ENCODE data around the gene HIBADH. TPM values are rescaled to one million over a fixed set of nuclear protein-coding genes. Genes with fewer than 3 reads are reported as not detected.

The HIBADH gene
- total and polyA plus RNA-seq, 2 of the 4 experiments (the other 2 are of a cell fraction): 36.6 to 52.5 TPM

DNA sequence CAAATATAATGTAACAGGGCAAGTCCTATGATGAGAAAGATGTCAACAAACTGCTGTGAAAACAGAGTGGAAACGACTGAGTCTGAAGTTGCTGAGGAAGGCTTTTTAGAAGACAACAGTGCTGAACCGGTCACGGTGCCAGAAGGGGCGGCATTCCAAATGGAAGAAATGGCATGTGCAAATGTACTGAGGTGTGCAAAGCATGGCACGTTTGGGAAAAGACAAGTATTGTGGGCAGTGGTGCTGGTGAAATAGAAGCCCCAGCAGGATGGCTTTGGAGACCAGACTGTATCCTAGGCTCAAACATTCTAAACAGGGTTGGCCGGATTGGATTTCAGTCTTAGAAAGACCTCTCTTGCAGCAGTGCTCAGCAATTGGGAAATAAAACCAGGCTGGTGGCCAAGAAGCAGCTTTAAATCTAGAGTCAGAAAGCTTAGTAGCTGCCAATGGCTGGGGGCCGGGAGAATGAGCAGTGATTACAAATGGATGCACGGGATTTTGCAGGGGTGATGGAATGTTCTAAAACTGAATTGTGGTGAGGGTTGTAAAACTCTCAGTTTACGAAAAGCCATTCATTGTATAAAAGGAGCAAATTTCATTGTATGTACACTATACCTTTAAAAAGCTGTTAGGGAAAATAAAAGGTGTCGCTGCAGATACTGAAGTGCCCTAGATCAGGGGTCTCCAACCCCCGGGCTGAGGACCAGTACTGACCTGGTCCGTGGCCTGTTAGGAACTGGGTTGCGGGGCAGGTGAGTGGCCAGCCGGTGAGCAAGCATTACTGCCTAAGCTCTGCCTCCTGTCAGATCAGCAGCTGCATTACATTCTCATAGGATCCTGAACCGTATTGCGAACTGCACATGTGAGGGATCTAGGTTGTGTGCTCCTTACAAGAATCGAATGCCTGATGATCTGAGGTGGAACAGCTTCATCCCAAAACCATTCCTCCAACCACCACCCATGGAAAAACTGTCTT lies 141.6 kb downstream of the HIBADH start:
- Histone ChIP-seq H3K4ac (ENCODE audit: low read depth, low read length) (no peak overlapping the region), H3K23ac (ENCODE audit: low read depth, low read length) (no peak overlapping the region), H2BK15ac (ENCODE audit: low read depth, low read length) (no peak overlapping the region), H2AFZ (replicated peaks; ENCODE audit: low read length, poor library complexity) (no peak overlapping the region), H3K18ac (ENCODE audit: low read depth, low read length) (no peak overlapping the region), H2AK9ac (replicated peaks; ENCODE audit: low read depth, low read length, poor library complexity) (no peak overlapping the region), H2BK20ac (ENCODE audit: low read depth, low read length) (no peak overlapping the region), H3K4me3 (ENCODE audit: insufficient read depth, low read depth, low read length) (no peak overlapping the region), H2BK5ac (ENCODE audit: low read depth, low read length, poor library complexity, severe bottlenecking) (no peak overlapping the region), H3K4me2 (ENCODE audit: low read depth, low read length) (no peak overlapping the region; the same call in 1 of the 2 replicates), H3K4me1 (ENCODE audit: control insufficient read depth, insufficient read depth, low read length) (peaks cover 2% of the 10 kb centered on the region; the same call in 1 of the 2 replicates), H3K9me3 (ENCODE audit: control insufficient read depth, insufficient read depth, low read length) (no peaks in the 10 kb centered on the region), H3K27me3 (ENCODE audit: control insufficient read depth, insufficient read depth, low read length) (no peaks in the 10 kb centered on the region), H2BK120ac (ENCODE audit: low read depth, low read length) (no peak overlapping the region), H3K27ac (ENCODE audit: insufficient read depth, low read length) (no peak overlapping the region), H4K8ac (ENCODE audit: low read depth in 2 of 2, low read length in 2 of 2) (no peak overlapping the region), H4K20me1 (ENCODE audit: insufficient read depth, low read length) (no peaks in the 10 kb centered on the region), H3K79me1 (ENCODE audit: low read depth in 1 of 2, low read length in 2 of 2) (no peaks in the 10 kb centered on the region), H3K9ac (ENCODE audit: low read depth, low read length) (no peak overlapping the region), H3K56ac (ENCODE audit: extremely low read depth, insufficient read depth, low read length) (no peak overlapping the region), H3K9me1 (ENCODE audit: insufficient read depth, low read length) (peaks cover 3% of the 10 kb centered on the region; the same call in 1 of the 2 replicates), H3K14ac (replicated peaks; ENCODE audit: low read depth, low read length) (no peak overlapping the region), H2AK5ac (ENCODE audit: low read depth, low read length) (no peak overlapping the region), H4K91ac (ENCODE audit: insufficient read depth, low read depth, low read length) (no peak overlapping the region), H3K36me3 (ENCODE audit: control insufficient read depth, insufficient read depth, low read length) (peaks cover 5% of the 10 kb centered on the region), H4K5ac (ENCODE audit: low read depth, low read length) (no peak overlapping the region)
- dilution Hi-C loops (cut with HindIII; ENCODE audit: low sequenced_read_pairs, unreplicated experiment) (no loop called here), intact Hi-C loops (cut with micrococcal nuclease) (no loop called here), in situ Hi-C loops (cut with MboI; ENCODE audit: low sequenced_read_pairs) (no loop called here)
- ChIA-PET CTCF (interaction anchor here (1.0 kb wide), 1 partner anchor 11 kb away, joined by 4 read pairs; no protein-coding TSS in a partner anchor), POLR2A (ENCODE audit: unreplicated experiment) (no interaction called here)
- 56% methylated on average over 4 of the region's 17 CpGs; no CpG with 5 or more reads in 1 of the 2 experiments for WGBS, 2 experiments (ENCODE audit: extremely low coverage in 2 of 2, insufficient read length in 1 of 2)
- BruUV-seq (replicated peaks): no TSS peak
- DNase-seq: peak; percentile 77
- ATAC-seq (ENCODE audit: low read depth): peak; percentile 91
- TF ChIP-seq BHLHE40 (IDR thresholded peaks at IDR 0.05; ENCODE audit: low read depth, low read length): peak; percentile 43; the same call in 1 of the 2 replicates
- TF ChIP-seq CHD1 (IDR thresholded peaks at IDR 0.05; ENCODE audit: low read depth, low read length): no peak
- no peak for TF ChIP-seq SMC3 (IDR thresholded peaks at IDR 0.05; ENCODE audit: low read depth, low read length)
- TF ChIP-seq, protein P1, sequence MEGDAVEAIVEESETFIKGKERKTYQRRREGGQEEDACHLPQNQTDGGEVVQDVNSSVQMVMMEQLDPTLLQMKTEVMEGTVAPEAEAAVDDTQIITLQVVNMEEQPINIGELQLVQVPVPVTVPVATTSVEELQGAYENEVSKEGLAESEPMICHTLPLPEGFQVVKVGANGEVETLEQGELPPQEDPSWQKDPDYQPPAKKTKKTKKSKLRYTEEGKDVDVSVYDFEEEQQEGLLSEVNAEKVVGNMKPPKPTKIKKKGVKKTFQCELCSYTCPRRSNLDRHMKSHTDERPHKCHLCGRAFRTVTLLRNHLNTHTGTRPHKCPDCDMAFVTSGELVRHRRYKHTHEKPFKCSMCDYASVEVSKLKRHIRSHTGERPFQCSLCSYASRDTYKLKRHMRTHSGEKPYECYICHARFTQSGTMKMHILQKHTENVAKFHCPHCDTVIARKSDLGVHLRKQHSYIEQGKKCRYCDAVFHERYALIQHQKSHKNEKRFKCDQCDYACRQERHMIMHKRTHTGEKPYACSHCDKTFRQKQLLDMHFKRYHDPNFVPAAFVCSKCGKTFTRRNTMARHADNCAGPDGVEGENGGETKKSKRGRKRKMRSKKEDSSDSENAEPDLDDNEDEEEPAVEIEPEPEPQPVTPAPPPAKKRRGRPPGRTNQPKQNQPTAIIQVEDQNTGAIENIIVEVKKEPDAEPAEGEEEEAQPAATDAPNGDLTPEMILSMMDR (conservative IDR thresholded peaks at IDR 0.05; ENCODE audit: low read depth, low read length): no peak
- TF ChIP-seq, protein P2, sequence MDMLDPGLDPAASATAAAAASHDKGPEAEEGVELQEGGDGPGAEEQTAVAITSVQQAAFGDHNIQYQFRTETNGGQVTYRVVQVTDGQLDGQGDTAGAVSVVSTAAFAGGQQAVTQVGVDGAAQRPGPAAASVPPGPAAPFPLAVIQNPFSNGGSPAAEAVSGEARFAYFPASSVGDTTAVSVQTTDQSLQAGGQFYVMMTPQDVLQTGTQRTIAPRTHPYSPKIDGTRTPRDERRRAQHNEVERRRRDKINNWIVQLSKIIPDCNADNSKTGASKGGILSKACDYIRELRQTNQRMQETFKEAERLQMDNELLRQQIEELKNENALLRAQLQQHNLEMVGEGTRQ (IDR thresholded peaks at IDR 0.05; ENCODE audit: low read depth, low read length): no peak
- no peak for TF ChIP-seq POLR2A (IDR thresholded peaks at IDR 0.05; ENCODE audit: low read depth, low read length)
- no peak for TF ChIP-seq MXI1 (IDR thresholded peaks at IDR 0.05; ENCODE audit: borderline replicate concordance, low read depth, low read length)
- TF ChIP-seq MAZ (IDR thresholded peaks at IDR 0.05; ENCODE audit: borderline replicate concordance, low read depth, low read length): peak; percentile 17; the same call in 1 of the 2 replicates
- no peak for TF ChIP-seq MAFK (IDR thresholded peaks at IDR 0.05; ENCODE audit: low read depth, low read length)
- no peak for TF ChIP-seq RCOR1 (IDR thresholded peaks at IDR 0.05; ENCODE audit: insufficient replicate concordance, low read length)
- TF ChIP-seq FOS (IDR thresholded peaks at IDR 0.05; ENCODE audit: low read depth, low read length): no peak
- no peak for TF ChIP-seq RFX5 (IDR thresholded peaks at IDR 0.05; ENCODE audit: low read depth, low read length)
- 0 out of 2 replicates have a peak, but pooled peaks have one; percentile 16 for TF ChIP-seq CEBPB (IDR thresholded peaks at IDR 0.05; ENCODE audit: low read depth, low read length)

Measured in IMR-90 (cell line).